ENCODE measurements around the gene MSANTD1. TPM values are rescaled to one million over a fixed set of nuclear protein-coding genes. Genes with fewer than 3 reads are reported as not detected.

MSANTD1 gene
- total and polyA plus RNA-seq, 2 donors (not counting 1 experiment from before 2014, with no cell fraction given): 0.78 to 5.5 TPM

DNA sequence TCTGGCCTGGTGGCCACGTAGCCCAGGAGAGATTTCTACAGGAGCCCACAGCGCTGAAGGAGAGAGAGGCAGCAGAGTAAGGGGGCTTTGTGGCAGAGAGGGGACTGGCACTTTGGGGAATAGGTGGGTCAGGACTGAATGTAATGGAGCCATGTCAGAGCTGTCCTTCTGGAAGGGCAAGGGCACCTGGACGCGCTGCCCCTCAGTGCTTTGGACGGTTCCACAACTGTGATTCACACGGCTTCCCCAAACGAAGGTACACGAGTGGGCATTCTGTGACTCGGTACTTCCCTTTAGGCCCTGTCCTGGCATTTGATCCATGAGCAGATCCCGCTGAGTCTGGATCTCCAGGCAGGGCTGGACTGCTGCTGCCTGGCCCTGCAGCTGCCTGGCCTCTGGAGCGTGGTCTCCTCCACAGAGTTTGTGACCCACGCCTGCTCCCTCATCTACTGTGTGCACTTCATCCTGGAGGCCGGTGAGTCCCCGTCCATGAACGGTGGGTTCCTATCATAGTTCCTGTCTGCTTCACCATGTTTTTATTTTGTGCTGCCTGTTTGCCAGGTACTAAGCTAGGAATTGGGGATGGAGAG, 35.2 kb upstream of the MSANTD1 start:
- no peaks in the 10 kb centered on the region for H3K79me2 ChIP-seq (ENCODE audit: control insufficient read depth, insufficient read depth, low read length)
- no peak for ATAC-seq (ENCODE audit: low read depth)

DNA sequence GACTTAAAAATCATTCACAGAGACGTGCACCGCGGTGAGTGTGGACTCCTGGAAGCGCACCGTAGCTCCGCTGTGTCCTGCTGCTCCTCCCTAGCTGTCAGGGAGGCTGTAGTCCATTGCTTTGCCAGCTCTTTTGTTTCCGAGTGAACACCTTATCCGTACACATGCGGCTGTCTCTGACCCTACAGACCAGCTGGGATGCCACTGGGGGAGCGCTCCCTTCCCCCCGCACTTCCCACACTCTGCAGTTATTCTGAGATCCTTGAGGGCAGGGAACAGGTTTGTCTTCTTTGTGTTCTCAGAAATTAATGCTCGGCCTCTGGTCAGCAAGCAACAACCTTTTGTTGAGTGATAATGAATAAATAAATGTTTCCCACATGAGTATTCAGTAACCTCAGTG, 33.7 kb upstream of the MSANTD1 start:
- H3K79me2 ChIP-seq (ENCODE audit: control insufficient read depth, insufficient read depth, low read length): no peaks in the 10 kb centered on the region
- no peak overlapping the region for H3K9ac ChIP-seq (ENCODE audit: low read length)
- no peaks in the 10 kb centered on the region for H3K27me3 Mint-ChIP-seq
- ChIA-PET POLR2A (no interaction called here), CTCF (no interaction called here)
- H3K4me3 Mint-ChIP-seq: no peak overlapping the region
- no peaks in the 10 kb centered on the region for H3K4me1 Mint-ChIP-seq
- H3K4me2 ChIP-seq (replicated peaks; ENCODE audit: low read depth, low read length, poor library complexity, severe bottlenecking): no peak overlapping the region
- 100% methylated on average over 9 of the region's 12 CpGs for WGBS (ENCODE audit: insufficient coverage)
- DNase-seq (no peak), ATAC-seq (ENCODE audit: low read depth) (no peak)
- no peak overlapping the region for H3K4me3 ChIP-seq (ENCODE audit: control extremely low read depth in 1 of 5, extremely low read depth in 1 of 5, insufficient read depth in 1 of 5, low read depth in 2 of 5, low read length in 4 of 5)
- intact Hi-C loops (cut with micrococcal nuclease): no loop called here
- no peaks in the 10 kb centered on the region for H4K20me1 ChIP-seq (ENCODE audit: control insufficient read depth, insufficient read depth, low read length, poor library complexity, severe bottlenecking)
- no peak overlapping the region for H3K27ac ChIP-seq (ENCODE audit: low read length in 2 of 2)
- peaks cover 0 to 88% of the 10 kb centered on the region in 2 experiments for H3K36me3 ChIP-seq (replicated peaks in 1 of 2; ENCODE audit: control extremely low read depth in 1 of 2, control insufficient read depth in 1 of 2, extremely low read depth in 1 of 2, insufficient read depth in 2 of 2, low read length in 1 of 2)
- no peaks in the 10 kb centered on the region for H3K27me3 ChIP-seq (replicated peaks in 1 of 4; ENCODE audit: control extremely low read depth in 1 of 4, control insufficient read depth in 3 of 4, insufficient read depth in 4 of 4, low read length in 3 of 4)
- no peak overlapping the region for H2AFZ ChIP-seq (ENCODE audit: insufficient read depth, low read depth, low read length, poor library complexity, severe bottlenecking)
- H3K9me3 Mint-ChIP-seq (ENCODE audit: insufficient read depth): no peaks in the 10 kb centered on the region
- no peaks in the 10 kb centered on the region for H3K4me1 ChIP-seq (ENCODE audit: control insufficient read depth in 2 of 2, insufficient read depth in 2 of 2, low read length in 2 of 2)
- no peak overlapping the region for H3K27ac Mint-ChIP-seq
- TF ChIP-seq, protein P1, sequence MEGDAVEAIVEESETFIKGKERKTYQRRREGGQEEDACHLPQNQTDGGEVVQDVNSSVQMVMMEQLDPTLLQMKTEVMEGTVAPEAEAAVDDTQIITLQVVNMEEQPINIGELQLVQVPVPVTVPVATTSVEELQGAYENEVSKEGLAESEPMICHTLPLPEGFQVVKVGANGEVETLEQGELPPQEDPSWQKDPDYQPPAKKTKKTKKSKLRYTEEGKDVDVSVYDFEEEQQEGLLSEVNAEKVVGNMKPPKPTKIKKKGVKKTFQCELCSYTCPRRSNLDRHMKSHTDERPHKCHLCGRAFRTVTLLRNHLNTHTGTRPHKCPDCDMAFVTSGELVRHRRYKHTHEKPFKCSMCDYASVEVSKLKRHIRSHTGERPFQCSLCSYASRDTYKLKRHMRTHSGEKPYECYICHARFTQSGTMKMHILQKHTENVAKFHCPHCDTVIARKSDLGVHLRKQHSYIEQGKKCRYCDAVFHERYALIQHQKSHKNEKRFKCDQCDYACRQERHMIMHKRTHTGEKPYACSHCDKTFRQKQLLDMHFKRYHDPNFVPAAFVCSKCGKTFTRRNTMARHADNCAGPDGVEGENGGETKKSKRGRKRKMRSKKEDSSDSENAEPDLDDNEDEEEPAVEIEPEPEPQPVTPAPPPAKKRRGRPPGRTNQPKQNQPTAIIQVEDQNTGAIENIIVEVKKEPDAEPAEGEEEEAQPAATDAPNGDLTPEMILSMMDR (IDR thresholded peaks at IDR 0.05): no peak
- no peak for TF ChIP-seq EZH2 (IDR thresholded peaks at IDR 0.05; ENCODE audit: borderline replicate concordance, insufficient read depth, low read depth, low read length, poor library complexity, severe bottlenecking)
- no peaks in the 10 kb centered on the region for H3K9me3 ChIP-seq (ENCODE audit: control extremely low read depth in 1 of 3, control insufficient read depth in 2 of 3, insufficient read depth in 1 of 3, low read length in 2 of 3)

More for the DNA sequence above, 35.2 kb upstream of the MSANTD1 start:
- H3K27ac Mint-ChIP-seq: peak overlapping the region; percentile 38
- TF ChIP-seq, protein P1 (IDR thresholded peaks at IDR 0.05): no peak
- no peak for TF ChIP-seq EZH2 (IDR thresholded peaks at IDR 0.05; ENCODE audit: borderline replicate concordance, insufficient read depth, low read depth, low read length, poor library complexity, severe bottlenecking)
- CTCF ChIA-PET: no interaction called here
- Histone ChIP-seq H3K4me1 (ENCODE audit: control insufficient read depth in 2 of 2, insufficient read depth in 2 of 2, low read length in 2 of 2) (no peaks in the 10 kb centered on the region), H3K9ac (ENCODE audit: low read length) (no peak overlapping the region), H3K4me2 (replicated peaks; ENCODE audit: low read depth, low read length, poor library complexity, severe bottlenecking) (no peak overlapping the region), H3K27me3 (replicated peaks in 1 of 4; ENCODE audit: control extremely low read depth in 1 of 4, control insufficient read depth in 3 of 4, insufficient read depth in 4 of 4, low read length in 3 of 4) (no peaks in the 10 kb centered on the region), H4K20me1 (ENCODE audit: control insufficient read depth, insufficient read depth, low read length, poor library complexity, severe bottlenecking) (no peaks in the 10 kb centered on the region), H2AFZ (ENCODE audit: insufficient read depth, low read depth, low read length, poor library complexity, severe bottlenecking) (no peak overlapping the region), H3K27ac (ENCODE audit: low read length in 2 of 2) (no peak overlapping the region), H3K9me3 (ENCODE audit: control extremely low read depth in 1 of 3, control insufficient read depth in 2 of 3, insufficient read depth in 1 of 3, low read length in 2 of 3) (no peaks in the 10 kb centered on the region), H3K36me3 (replicated peaks in 1 of 2; ENCODE audit: control extremely low read depth in 1 of 2, control insufficient read depth in 1 of 2, extremely low read depth in 1 of 2, insufficient read depth in 2 of 2, low read length in 1 of 2) (peaks cover 0 to 88% of the 10 kb centered on the region in 2 experiments), H3K4me3 (ENCODE audit: control extremely low read depth in 1 of 5, extremely low read depth in 1 of 5, insufficient read depth in 1 of 5, low read depth in 2 of 5, low read length in 4 of 5) (no peak overlapping the region)
- no peaks in the 10 kb centered on the region for H3K9me3 Mint-ChIP-seq (ENCODE audit: insufficient read depth)
- 98% methylated on average over 15 of the region's 15 CpGs for WGBS (ENCODE audit: insufficient coverage)
- no peaks in the 10 kb centered on the region for H3K27me3 Mint-ChIP-seq
- no peak overlapping the region for H3K4me3 Mint-ChIP-seq
- no peak for DNase-seq
- POLR2A ChIA-PET: no interaction called here
- intact Hi-C loops (cut with micrococcal nuclease): no loop called here
- H3K4me1 Mint-ChIP-seq: no peaks in the 10 kb centered on the region

Data from B cell (primary cell).